Embryonic facial prominence (tissue), 1 donor: Measurements from ENCODE around the gene EIF4A3.

Source experiments
- DNase-seq: peaks from one replicate; pipeline ENCODE4 v3.0.0-alpha.2; 2016; ENCODE audit errors: extremely low spot score

The EIF4A3 gene

GRCh38 chr17:80147035-80147822, at the start of gene EIF4A3:
EIF4A3 (minus strand) TSS chr17:80147128; CDS start chr17:80146961, 167 bp downstream.
- DNase-seq: peak; percentile 94

- DNase-seq: no peak
These were observed 49.7 kb upstream of the EIF4A3 start for GRCh38 chr17:80196652-80197051.

GRCh38 chr17:80195671-80196529, 49.0 kb upstream of the EIF4A3 start:
- no peak for DNase-seq

GRCh38 chr17:80195141-80195540, 48.2 kb upstream of the EIF4A3 start:
- DNase-seq: no peak

GRCh38 chr17:80191865-80192661, 45.1 kb upstream of the EIF4A3 start:
- DNase-seq: no peak

- DNase-seq: no peak
These were observed 44.3 kb upstream of the EIF4A3 start for GRCh38 chr17:80191192-80191591.

- DNase-seq: no peak
These were observed 43.8 kb upstream of the EIF4A3 start for GRCh38 chr17:80190716-80191115.

- no peak for DNase-seq
These were observed 42.7 kb upstream of the EIF4A3 start for GRCh38 chr17:80189611-80190010.

GRCh38 chr17:80187515-80187941, 40.6 kb upstream of the EIF4A3 start:
- DNase-seq: no peak

- DNase-seq: no peak
These were observed 40.2 kb upstream of the EIF4A3 start for GRCh38 chr17:80187090-80187489.

GRCh38 chr17:80185968-80186367, 39.0 kb upstream of the EIF4A3 start:
- DNase-seq: no peak

GRCh38 chr17:80184423-80184714, 37.4 kb upstream of the EIF4A3 start:
- DNase-seq: no peak

GRCh38 chr17:80183581-80184422, 36.9 kb upstream of the EIF4A3 start:
- no peak for DNase-seq

- DNase-seq: no peak
These were observed 35.9 kb upstream of the EIF4A3 start for GRCh38 chr17:80182845-80183223.

GRCh38 chr17:80182118-80182844, 35.4 kb upstream of the EIF4A3 start:
- no peak for DNase-seq

GRCh38 chr17:80181431-80181830, 34.5 kb upstream of the EIF4A3 start:
- no peak for DNase-seq

GRCh38 chr17:80180192-80180591, 33.3 kb upstream of the EIF4A3 start:
- DNase-seq: no peak

- DNase-seq: no peak
These were observed 31.2 kb upstream of the EIF4A3 start for GRCh38 chr17:80177986-80178595.

GRCh38 chr17:80176757-80177156, 29.8 kb upstream of the EIF4A3 start:
- DNase-seq: no peak

- no peak for DNase-seq
These were observed 27.0 kb upstream of the EIF4A3 start for GRCh38 chr17:80173916-80174315.
